PC-9 (cell line): Measurements from ENCODE around the gene ADGRG4. TPM values are rescaled to one million over a fixed set of nuclear protein-coding genes. Genes with fewer than 3 reads are reported as not detected.

Experiments used
- BruUV-seq: library from RNA; stranded (reverse); fragments of 400-500 nt; replicated peaks from 2 replicates; lab custom pipeline; 2021; lab: Mats Ljungman, UMichigan
- CTCF ChIA-PET: fragments of 300-600 bp; sonication (Branson Sonifier 250); formaldehyde crosslinking; loops from one replicate; lab custom pipeline; 2022; ENCODE audit warnings: antibody characterized with exemption; lab: Charles Lee
- POLR2A ChIA-PET: fragments of 300-600 bp; sonication (Branson Sonifier 250); formaldehyde crosslinking; loops from one replicate; lab custom pipeline; 2022; ENCODE audit warnings: antibody characterized with exemption; ENCODE audit not compliant: unreplicated experiment; lab: Charles Lee
- DNase-seq, 2 experiments: peaks; one replicate each; pipeline versions ENCODE4 v3.0.0 to v3.0.0-alpha.2; 2015 to 2022; ENCODE audit warnings: mixed read lengths in 1 of 2
- H2AFZ ChIP-seq: fragments of 200-600 bp; sonication (generic); 2 replicates; pipeline ENCODE4 v1.8.1; 2017; ENCODE audit warnings: antibody characterized with exemption
- H3F3A ChIP-seq: fragments of 200-600 bp; sonication (generic); 2 replicates; pipeline ENCODE4 v1.8.1; 2017; ENCODE audit warnings: antibody characterized with exemption, mild to moderate bottlenecking, low read depth; ENCODE audit not compliant: insufficient read depth
- H3K27ac ChIP-seq: fragments of 200-600 bp; sonication (generic); 2 replicates; pipeline ENCODE4 v1.6.1; 2016; ENCODE audit warnings: mixed run types
- H3K27me3 ChIP-seq: fragments of 200-600 bp; sonication (generic); 2 replicates; pipeline ENCODE4 v1.6.1; 2016; ENCODE audit warnings: low read depth, mixed run types; ENCODE audit not compliant: insufficient read depth
- H3K36me3 ChIP-seq: fragments of 200-600 bp; sonication (generic); 2 replicates; pipeline ENCODE4 v1.6.1; 2016; ENCODE audit warnings: low read depth, mixed run types
- H3K4me1 ChIP-seq: fragments of 200-600 bp; sonication (generic); replicated peaks from 2 replicates; pipeline ENCODE4 v1.6.1; 2016; ENCODE audit warnings: mixed run types; ENCODE audit not compliant: insufficient read depth
- H3K4me2 ChIP-seq: fragments of 200-600 bp; sonication (generic); 2 replicates; pipeline ENCODE4 v1.6.1; 2017; ENCODE audit warnings: mixed run types
- H3K4me3 ChIP-seq: fragments of 200-600 bp; sonication (generic); 2 replicates; pipeline ENCODE4 v1.6.1; 2016; ENCODE audit warnings: mixed run types
- H3K79me2 ChIP-seq: fragments of 200-600 bp; sonication (generic); 2 replicates; pipeline ENCODE4 v1.6.1; 2017; ENCODE audit warnings: low read depth, mixed run types
- H3K9me2 ChIP-seq: fragments of 200-600 bp; sonication (generic); 2 replicates; pipeline ENCODE4 v1.8.1; 2017; ENCODE audit warnings: mild to moderate bottlenecking; ENCODE audit not compliant: insufficient read depth
- H3K9me3 ChIP-seq: fragments of 200-600 bp; sonication (generic); 2 replicates; pipeline ENCODE4 v1.8.1; 2016; ENCODE audit warnings: low read depth; ENCODE audit not compliant: insufficient read depth
- H4K20me1 ChIP-seq: fragments of 200-600 bp; sonication (generic); 2 replicates; pipeline ENCODE4 v1.8.1; 2017; ENCODE audit not compliant: insufficient read depth
- EZH2 ChIP-seq: fragments of 200-600 bp; sonication (generic); IDR thresholded peaks from 2 replicates; pipeline ENCODE4 v1.8.0; 2017; ENCODE audit warnings: antibody characterized with exemption, low read depth
- intact Hi-C: fragments of 100-400 bp; cut with micrococcal nuclease; formaldehyde crosslinking; loops from one replicate; pipeline ENCODE4 v1.10.0; 2022; ENCODE audit not compliant: unreplicated experiment
- total RNA-seq: library from RNA; stranded (reverse); gene quantifications from 2 replicates; pipeline ENCODE4 v1.2.3, GENCODE V29; 2021
- TF ChIP-seq, protein P1 (sequence below): fragments of 200-600 bp; sonication (generic); conservative IDR thresholded peaks from 2 replicates; pipeline ENCODE4 v1.6.1; 2017; ENCODE audit warnings: mixed run types, antibody characterized with exemption, mild to moderate bottlenecking, moderate library complexity

Gene ADGRG4
- total RNA-seq, 1 experiment from 2014 or later: not detected

DNA sequence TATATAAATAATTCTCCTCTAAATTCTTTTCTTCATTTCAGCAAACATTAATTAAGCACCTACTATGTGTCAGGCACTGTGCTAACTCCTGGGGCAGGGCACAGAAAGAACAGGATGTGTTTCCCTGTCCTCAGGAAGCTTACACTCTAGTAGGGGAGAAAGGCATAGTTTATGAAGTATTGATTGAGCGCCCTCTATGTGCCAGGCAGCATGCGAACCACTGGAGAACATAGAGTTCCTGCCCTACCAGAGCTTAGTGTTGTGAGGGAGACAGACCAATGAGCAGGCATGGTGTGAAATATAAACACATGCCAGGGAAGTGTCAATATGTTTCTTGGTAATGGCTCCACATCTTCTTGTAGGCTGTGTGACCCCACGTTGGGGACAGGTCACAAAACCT is 3.7 kb downstream of the ADGRG4 start:
- TF ChIP-seq, protein P1, sequence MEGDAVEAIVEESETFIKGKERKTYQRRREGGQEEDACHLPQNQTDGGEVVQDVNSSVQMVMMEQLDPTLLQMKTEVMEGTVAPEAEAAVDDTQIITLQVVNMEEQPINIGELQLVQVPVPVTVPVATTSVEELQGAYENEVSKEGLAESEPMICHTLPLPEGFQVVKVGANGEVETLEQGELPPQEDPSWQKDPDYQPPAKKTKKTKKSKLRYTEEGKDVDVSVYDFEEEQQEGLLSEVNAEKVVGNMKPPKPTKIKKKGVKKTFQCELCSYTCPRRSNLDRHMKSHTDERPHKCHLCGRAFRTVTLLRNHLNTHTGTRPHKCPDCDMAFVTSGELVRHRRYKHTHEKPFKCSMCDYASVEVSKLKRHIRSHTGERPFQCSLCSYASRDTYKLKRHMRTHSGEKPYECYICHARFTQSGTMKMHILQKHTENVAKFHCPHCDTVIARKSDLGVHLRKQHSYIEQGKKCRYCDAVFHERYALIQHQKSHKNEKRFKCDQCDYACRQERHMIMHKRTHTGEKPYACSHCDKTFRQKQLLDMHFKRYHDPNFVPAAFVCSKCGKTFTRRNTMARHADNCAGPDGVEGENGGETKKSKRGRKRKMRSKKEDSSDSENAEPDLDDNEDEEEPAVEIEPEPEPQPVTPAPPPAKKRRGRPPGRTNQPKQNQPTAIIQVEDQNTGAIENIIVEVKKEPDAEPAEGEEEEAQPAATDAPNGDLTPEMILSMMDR: no peak; the same call in 1 of the 2 replicates
- no peak for TF ChIP-seq EZH2
- no peaks in the 10 kb centered on the region for H3K27me3 ChIP-seq
- BruUV-seq: no TSS peak
- intact Hi-C loops: no loop called here
- CTCF ChIA-PET: no interaction called here
- no peak overlapping the region for H3K4me3 ChIP-seq
- H4K20me1 ChIP-seq: no peaks in the 10 kb centered on the region
- no peaks in the 10 kb centered on the region for H3K79me2 ChIP-seq
- POLR2A ChIA-PET: no interaction called here
- no peaks in the 10 kb centered on the region for H3K9me3 ChIP-seq
- DNase-seq: no peak
- H3K27ac ChIP-seq: no peak overlapping the region
- no peaks in the 10 kb centered on the region for H3F3A ChIP-seq
- no peaks in the 10 kb centered on the region for H3K9me2 ChIP-seq
- H3K36me3 ChIP-seq: no peaks in the 10 kb centered on the region
- H2AFZ ChIP-seq: no peak overlapping the region
- no peak overlapping the region for H3K4me2 ChIP-seq
- H3K4me1 ChIP-seq: no peaks in the 10 kb centered on the region

GRCh38 chrX:136306182-136306581 is 5.4 kb downstream of the ADGRG4 start:
- no peaks in the 10 kb centered on the region for H3K36me3 ChIP-seq
- TF ChIP-seq, protein P1: no peak
- no peak for TF ChIP-seq EZH2
- no peak for DNase-seq
- H3K79me2 ChIP-seq: no peaks in the 10 kb centered on the region
- peaks cover 10% of the 10 kb centered on the region for H3K4me1 ChIP-seq
- no TSS peak for BruUV-seq
- ChIA-PET POLR2A (no interaction called here), CTCF (no interaction called here)
- H2AFZ ChIP-seq: no peak overlapping the region
- intact Hi-C loops: no loop called here
- no peaks in the 10 kb centered on the region for H3K9me2 ChIP-seq
- no peaks in the 10 kb centered on the region for H3K27me3 ChIP-seq
- H4K20me1 ChIP-seq: no peaks in the 10 kb centered on the region
- no peaks in the 10 kb centered on the region for H3F3A ChIP-seq
- H3K4me2 ChIP-seq: no peak overlapping the region
- H3K27ac ChIP-seq: no peak overlapping the region
- no peaks in the 10 kb centered on the region for H3K9me3 ChIP-seq
- no peak overlapping the region for H3K4me3 ChIP-seq

- no TSS peak for BruUV-seq
- no peaks in the 10 kb centered on the region for H3K36me3 ChIP-seq
- H3K4me3 ChIP-seq: no peak overlapping the region
- no peak overlapping the region for H2AFZ ChIP-seq
- DNase-seq: no peak
- intact Hi-C loops: no loop called here
- no peaks in the 10 kb centered on the region for H4K20me1 ChIP-seq
- ChIA-PET CTCF (no interaction called here), POLR2A (no interaction called here)
- peaks cover 10% of the 10 kb centered on the region for H3K4me1 ChIP-seq
- H3K27ac ChIP-seq: no peak overlapping the region
- H3K9me2 ChIP-seq: no peaks in the 10 kb centered on the region
- no peaks in the 10 kb centered on the region for H3K9me3 ChIP-seq
- H3K79me2 ChIP-seq: no peaks in the 10 kb centered on the region
- no peak overlapping the region for H3K4me2 ChIP-seq
- no peaks in the 10 kb centered on the region for H3F3A ChIP-seq
- no peaks in the 10 kb centered on the region for H3K27me3 ChIP-seq
- TF ChIP-seq EZH2: no peak
- TF ChIP-seq, protein P1: no peak
These were observed 6.7 kb downstream of the ADGRG4 start for GRCh38 chrX:136307471-136307870.
